ENCODE results near the gene ERC2. TPM values are rescaled to one million over a fixed set of nuclear protein-coding genes. Genes with fewer than 3 reads are reported as not detected.

Gene ERC2
- total and polyA plus RNA-seq, 2 of the 13 experiments (the other 11 are each of a cell fraction or from before 2014, with no cell fraction given), result 0.16 to 0.22 TPM

GRCh38 chr3:55466526-55466925 lies 1001.7 kb downstream of the ERC2 start:
- no TSS peak for BruUV-seq (replicated peaks)
- H3K9ac ChIP-seq (ENCODE audit: insufficient read depth, low read depth, low read length), result no peak overlapping the region
- H3K4me3 ChIP-seq (replicated peaks in 1 of 3; ENCODE audit: insufficient read depth in 1 of 3, low read depth in 2 of 3, low read length in 3 of 3), result no peak overlapping the region
- no peaks in the 10 kb centered on the region for H3K79me2 ChIP-seq (ENCODE audit: insufficient read depth, low read length)
- no peak overlapping the region for H3K27ac ChIP-seq (ENCODE audit: extremely low read length, insufficient read depth, low read length)
- no peaks in the 10 kb centered on the region for H3K9me3 ChIP-seq (ENCODE audit: low read length)
- DNase-seq (ENCODE audit: low spot score) (no peak), FAIRE-seq (no peak), ATAC-seq (no peak)
- 40% methylated on average over 3 of the region's 3 CpGs for WGBS (ENCODE audit: low lambda C conversion rate)
- H3K4me1 ChIP-seq (ENCODE audit: insufficient read depth, low read length), result no peaks in the 10 kb centered on the region
- H3K27me3 ChIP-seq (ENCODE audit: control insufficient read depth in 1 of 2, insufficient read depth in 2 of 2, low read length in 2 of 2), result no peaks in the 10 kb centered on the region
- in situ Hi-C loops (cut with HindIII; ENCODE audit: extremely low pct_ligation_motif_present, low pct_unique_long_range_greater_than_20kb) (no loop called here), intact Hi-C loops (cut with micrococcal nuclease; ENCODE audit: unreplicated experiment) (no loop called here)
- no peaks in the 10 kb centered on the region for H4K20me1 ChIP-seq (ENCODE audit: insufficient read depth, low read length)
- CTCF ChIA-PET (ENCODE audit: low intra/inter-chr PET ratio, low total read pairs), result no interaction called here
- H3K36me3 ChIP-seq (replicated peaks in 1 of 2; ENCODE audit: control insufficient read depth in 1 of 2, insufficient read depth in 2 of 2, low read length in 2 of 2), result no peaks in the 10 kb centered on the region
- POLR2A ChIA-PET, result no interaction called here
- H2AFZ ChIP-seq (ENCODE audit: low read length), result no peak overlapping the region
- TF ChIP-seq ZNF720 (CRISPR knock-in tag; IDR thresholded peaks at IDR 0.05) (no peak), MAFF (IDR thresholded peaks at IDR 0.05; ENCODE audit: low read depth, low read length) (peak; percentile 95), MAFK (conservative IDR thresholded peaks at IDR 0.05 in 1 of 2, IDR thresholded peaks at IDR 0.05 in 1 of 2; ENCODE audit: low read length in 2 of 2) (peak; percentile 92 to 98)
- H3K4me2 ChIP-seq (ENCODE audit: low read depth, low read length), result no peak overlapping the region

- CTCF ChIA-PET (ENCODE audit: low intra/inter-chr PET ratio, low total read pairs), result no interaction called here
- no peaks in the 10 kb centered on the region for H3K9me3 ChIP-seq (ENCODE audit: low read length)
- 0% methylated on average over 1 of the region's 1 CpG for WGBS (ENCODE audit: low lambda C conversion rate)
- no peaks in the 10 kb centered on the region for H4K20me1 ChIP-seq (ENCODE audit: insufficient read depth, low read length)
- BruUV-seq (replicated peaks), result no TSS peak
- no peak overlapping the region for H3K27ac ChIP-seq (ENCODE audit: extremely low read length, insufficient read depth, low read length)
- no peak for ATAC-seq
- no peak for TF ChIP-seq MEIS1 (CRISPR knock-in tag; IDR thresholded peaks at IDR 0.05; ENCODE audit: borderline replicate concordance)
- no peak for TF ChIP-seq MLLT10 (CRISPR knock-in tag; IDR thresholded peaks at IDR 0.05)
- no peak for TF ChIP-seq AGO2 (optimal IDR thresholded peaks at IDR 0.05; ENCODE audit: low read depth, low read length)
- no peak for TF ChIP-seq ZNF18 (CRISPR knock-in tag; IDR thresholded peaks at IDR 0.05; ENCODE audit: insufficient replicate concordance)
- no peak for TF ChIP-seq NFYC (CRISPR knock-in tag; IDR thresholded peaks at IDR 0.05)
- no peak for TF ChIP-seq ZNF574 (CRISPR knock-in tag; IDR thresholded peaks at IDR 0.05)
- FAIRE-seq, result no peak
- no peaks in the 10 kb centered on the region for H3K79me2 ChIP-seq (ENCODE audit: insufficient read depth, low read length)
- no peak for DNase-seq (ENCODE audit: low spot score)
- POLR2A ChIA-PET, result no interaction called here
- no peak overlapping the region for H3K9ac ChIP-seq (ENCODE audit: insufficient read depth, low read depth, low read length)
- H3K27me3 ChIP-seq (ENCODE audit: control insufficient read depth in 1 of 2, insufficient read depth in 2 of 2, low read length in 2 of 2), result no peaks in the 10 kb centered on the region
- in situ Hi-C loops (cut with HindIII; ENCODE audit: extremely low pct_ligation_motif_present, low pct_unique_long_range_greater_than_20kb), result no loop called here
- H2AFZ ChIP-seq (ENCODE audit: low read length), result no peak overlapping the region
- no peak overlapping the region for H3K4me2 ChIP-seq (ENCODE audit: low read depth, low read length)
- H3K4me3 ChIP-seq (replicated peaks in 1 of 3; ENCODE audit: insufficient read depth in 1 of 3, low read depth in 2 of 3, low read length in 3 of 3), result no peak overlapping the region
- intact Hi-C loops (cut with micrococcal nuclease; ENCODE audit: unreplicated experiment), result no loop called here
- H3K4me1 ChIP-seq (ENCODE audit: insufficient read depth, low read length), result no peaks in the 10 kb centered on the region
- no peaks in the 10 kb centered on the region for H3K36me3 ChIP-seq (replicated peaks in 1 of 2; ENCODE audit: control insufficient read depth in 1 of 2, insufficient read depth in 2 of 2, low read length in 2 of 2)
Observed at GRCh38 chr3:55461896-55462295, 1006.4 kb downstream of the ERC2 start.
